IgD-negative memory B cell (primary cell): ENCODE results near the gene ANXA7. TPM values are rescaled to one million over a fixed set of nuclear protein-coding genes. Genes with fewer than 3 reads are reported as not detected.
"Not testable (repeated sequence)": the region's sequence is repeated elsewhere in the genome, so short reads cannot be mapped to it uniquely, and the experiment has no call there.

Experiments
- H3K27ac Mint-ChIP-seq, 3 donors: one replicate each; pipeline ENCODE4 v1.8.0; 2020 to 2022; ENCODE audit warnings: mild to moderate bottlenecking in 3 of 3, mixed read lengths in 3 of 3, moderate library complexity in 1 of 3
- H3K27me3 Mint-ChIP-seq: one replicate; pipeline ENCODE4 v1.8.0; 2021; ENCODE audit warnings: mixed read lengths
- H3K36me3 Mint-ChIP-seq: one replicate; pipeline ENCODE4 v1.8.0; 2020; ENCODE audit warnings: mild to moderate bottlenecking, mixed read lengths
- H3K4me1 Mint-ChIP-seq, 3 donors: one replicate each; pipeline ENCODE4 v1.8.0; 2020 to 2022; ENCODE audit warnings: mixed read lengths in 3 of 3, mild to moderate bottlenecking in 1 of 3
- H3K4me3 Mint-ChIP-seq, 4 donors: one replicate each; pipeline ENCODE4 v1.8.0; 2020 to 2022; ENCODE audit warnings: mild to moderate bottlenecking in 4 of 4, mixed read lengths in 4 of 4, moderate library complexity in 3 of 4
- H3K9me3 Mint-ChIP-seq, 3 donors: one replicate each; pipeline ENCODE4 v1.8.0; 2020 to 2021; ENCODE audit warnings: mixed read lengths in 3 of 3, mild to moderate bottlenecking in 1 of 3
- polyA plus RNA-seq: library from polyadenylated mRNA; unstranded; fragments of 300-500 nt; fragmentation: Illumina TruSeq; gene quantifications from one replicate; pipeline ENCODE4 v1.2.3, GENCODE V29; 2021

ANXA7 gene
- polyA plus RNA-seq, 1 donor from 2014 or later: 158 TPM

DNA sequence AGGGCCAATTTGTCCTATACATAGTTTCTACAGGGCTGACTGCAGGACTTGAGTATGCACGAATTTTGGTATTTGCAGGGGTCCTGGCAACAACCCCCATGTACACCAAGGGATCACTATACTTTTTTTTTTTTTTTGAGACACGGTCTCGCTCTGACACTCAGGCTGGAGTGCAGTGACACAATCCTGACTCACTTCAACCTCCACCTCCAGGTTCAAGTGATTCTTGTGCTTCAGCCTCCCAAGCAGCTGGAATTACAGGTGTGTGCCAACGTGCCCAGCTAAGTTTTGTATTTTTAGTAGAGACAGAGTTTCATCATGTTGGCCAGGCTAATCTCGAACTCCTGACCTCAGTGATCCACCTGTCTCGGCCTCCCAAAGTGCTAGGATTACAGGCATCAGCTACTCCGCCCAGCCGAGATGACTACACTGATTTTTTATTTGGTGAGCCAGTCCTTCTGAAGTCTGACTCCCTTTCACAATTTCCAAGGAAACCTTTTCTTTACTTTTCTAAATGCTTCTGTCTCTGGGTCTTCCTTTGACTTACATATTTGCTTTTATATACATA lies 75.0 kb downstream of the ANXA7 start:
- Mint-ChIP-seq H3K27me3 (no peaks in the 10 kb centered on the region), H3K36me3 (peaks cover 3% of the 10 kb centered on the region), H3K4me3 (no peak overlapping the region), H3K4me1 (no peaks in the 10 kb centered on the region), H3K27ac (no peak overlapping the region), H3K9me3 (no peaks in the 10 kb centered on the region)

DNA sequence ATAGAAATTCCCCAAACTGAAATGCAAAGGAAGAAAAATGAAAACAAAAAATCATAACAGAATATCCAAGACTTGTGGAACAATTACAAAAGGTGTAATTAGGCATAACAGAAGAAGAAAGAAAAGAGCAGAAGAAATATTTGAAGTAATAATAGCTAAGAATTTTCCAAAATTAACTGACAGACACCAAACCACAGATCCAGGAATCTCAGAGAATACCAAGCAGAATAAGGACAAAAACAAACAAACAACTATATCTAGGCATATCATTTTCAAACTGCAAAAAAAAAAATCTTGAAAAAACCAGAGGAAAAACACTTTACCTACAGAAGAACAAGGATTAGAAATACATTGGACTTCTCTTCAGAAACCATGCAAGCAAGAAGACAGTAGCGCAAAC lies 80.7 kb downstream of the ANXA7 start:
- Mint-ChIP-seq H3K9me3 (no peaks in the 10 kb centered on the region), H3K27me3 (no peaks in the 10 kb centered on the region), H3K36me3 (no peaks in the 10 kb centered on the region), H3K4me3 (no peak overlapping the region), H3K27ac (no peak overlapping the region), H3K4me1 (no peaks in the 10 kb centered on the region)

DNA sequence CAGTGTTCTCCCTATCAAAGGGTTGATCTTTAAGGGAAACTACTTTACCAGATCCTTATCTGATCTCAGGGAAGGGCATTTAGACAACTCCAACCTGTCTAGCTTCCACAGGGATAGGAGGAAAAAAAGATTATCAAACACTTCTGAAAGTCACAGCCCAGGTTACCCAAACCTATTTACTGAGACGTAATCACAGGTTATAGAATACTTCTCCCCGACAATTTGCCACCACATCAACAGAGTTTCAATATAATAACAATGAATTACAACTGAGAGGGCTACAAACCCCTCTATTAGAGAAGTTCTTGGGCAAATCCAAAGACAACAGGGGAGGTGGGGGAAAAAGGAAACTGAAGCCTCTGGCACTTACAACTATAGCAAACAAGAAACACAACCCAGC lies 81.5 kb downstream of the ANXA7 start:
- Mint-ChIP-seq H3K9me3 (no peaks in the 10 kb centered on the region), H3K4me1 (no peaks in the 10 kb centered on the region), H3K27me3 (no peaks in the 10 kb centered on the region), H3K36me3 (no peaks in the 10 kb centered on the region), H3K27ac (no peak overlapping the region), H3K4me3 (no peak overlapping the region)

- H3K4me3 Mint-ChIP-seq, H3K9me3 Mint-ChIP-seq, H3K4me1 Mint-ChIP-seq, H3K27ac Mint-ChIP-seq, H3K36me3 Mint-ChIP-seq, H3K27me3 Mint-ChIP-seq: not testable (repeated sequence)
Observed at GRCh38 chr10:73328523-73328922, 85.3 kb downstream of the ANXA7 start.

GRCh38 chr10:73325290-73325689 lies 88.6 kb downstream of the ANXA7 start:
- not testable (repeated sequence) for H3K4me1 Mint-ChIP-seq, H3K27me3 Mint-ChIP-seq, H3K9me3 Mint-ChIP-seq, H3K36me3 Mint-ChIP-seq, H3K4me3 Mint-ChIP-seq, H3K27ac Mint-ChIP-seq

Other genes starting within 250 kb of the ANXA7 start
- 29.7 TPM for gene ECD, start 246.1 kb downstream of the ANXA7 start, polyA plus RNA-seq
- gene FAM149B1, start 245.9 kb downstream of the ANXA7 start, polyA plus RNA-seq: 5.5 TPM
- gene DNAJC9, start 166.8 kb downstream of the ANXA7 start, polyA plus RNA-seq: 28.3 TPM
- gene MRPS16, start 161.4 kb downstream of the ANXA7 start, polyA plus RNA-seq: 119 TPM
- 0.43 TPM for gene CFAP70, start 55.2 kb downstream of the ANXA7 start, polyA plus RNA-seq
- gene MSS51, start 19.5 kb upstream of the ANXA7 start, polyA plus RNA-seq: 0.35 TPM
- 6.7 TPM for gene PPP3CB, start 82.0 kb upstream of the ANXA7 start, polyA plus RNA-seq
- gene USP54, start 177.3 kb upstream of the ANXA7 start, polyA plus RNA-seq: 0.75 TPM
- gene MYOZ1, start 227.4 kb upstream of the ANXA7 start, polyA plus RNA-seq: not detected
- gene SYNPO2L, start 242.0 kb upstream of the ANXA7 start, polyA plus RNA-seq: not detected